Fibroblast of lung (primary cell): ENCODE measurements around the gene TMEM120B. TPM values are rescaled to one million over a fixed set of nuclear protein-coding genes. Genes with fewer than 3 reads are reported as not detected.

Source experiments
- DNase-seq, 2 donors: peaks; one replicate each; pipeline versions ENCODE4 v3.0.0 to v3.0.0-alpha.2; 2010; ENCODE audit warnings: low read depth in 2 of 2
- H2AFZ ChIP-seq: 2 replicates; pipeline ENCODE4 v1.5.1; 2012; ENCODE audit warnings: low read length, control low read depth, inconsistent platforms
- H3K27ac ChIP-seq: 2 replicates; pipeline ENCODE4 v1.5.1; 2011; ENCODE audit warnings: low read length, control low read depth; ENCODE audit not compliant: insufficient read depth
- H3K27me3 ChIP-seq: 2 replicates; pipeline ENCODE4 v1.5.1; 2011; ENCODE audit warnings: mild to moderate bottlenecking, low read length; ENCODE audit not compliant: control insufficient read depth, insufficient read depth
- H3K36me3 ChIP-seq: 2 replicates; pipeline ENCODE4 v1.5.1; 2011; ENCODE audit warnings: low read length; ENCODE audit not compliant: control insufficient read depth, insufficient read depth
- H3K4me1 ChIP-seq: 2 replicates; pipeline ENCODE4 v1.5.1; 2011; ENCODE audit warnings: low read length; ENCODE audit not compliant: control insufficient read depth, insufficient read depth; ENCODE audit errors: extremely low read depth
- H3K4me2 ChIP-seq: 2 replicates; pipeline ENCODE4 v1.5.1; 2011; ENCODE audit warnings: low read length, control low read depth; ENCODE audit not compliant: insufficient read depth; ENCODE audit errors: extremely low read depth
- H3K4me3 ChIP-seq, 4 experiments: fragments of 200-600 bp in 1 of 4; sonication (generic) in 1 of 4; replicated peaks in 1 of 4; 2 replicates each; pipeline ENCODE4 v1.5.1; 2011 to 2016; ENCODE audit warnings: low read length in 4 of 4, low read depth in 3 of 4, mild to moderate bottlenecking in 3 of 4, control low read depth in 2 of 4, inconsistent platforms in 1 of 4, mixed read lengths in 1 of 4; ENCODE audit not compliant: insufficient read depth in 1 of 4; ENCODE audit errors: control extremely low read depth in 1 of 4
- H3K79me2 ChIP-seq: 2 replicates; pipeline ENCODE4 v1.5.1; 2012; ENCODE audit warnings: mild to moderate bottlenecking, low read length, inconsistent platforms; ENCODE audit not compliant: control insufficient read depth, insufficient read depth
- H3K9ac ChIP-seq: 2 replicates; pipeline ENCODE4 v1.5.1; 2011; ENCODE audit warnings: mild to moderate bottlenecking, low read length, control low read depth; ENCODE audit not compliant: insufficient read depth
- H3K9me3 ChIP-seq: 2 replicates; pipeline ENCODE4 v1.5.1; 2012; ENCODE audit warnings: low read depth, low read length; ENCODE audit not compliant: control insufficient read depth, insufficient read depth
- H4K20me1 ChIP-seq: 2 replicates; pipeline ENCODE4 v1.5.1; 2011; ENCODE audit warnings: low read length; ENCODE audit not compliant: control insufficient read depth, insufficient read depth; ENCODE audit errors: extremely low read depth
- CTCF ChIP-seq, 2 donors: IDR thresholded peaks in 1 of 2; conservative IDR thresholded peaks in 1 of 2; 1 replicate in 1 of 2; 2 replicates in 1 of 2; pipeline ENCODE4 v1.5.1; 2011 to 2012; ENCODE audit warnings: low read length in 2 of 2, control low read depth in 1 of 2, inconsistent platforms in 1 of 2, low read depth in 1 of 2, mild to moderate bottlenecking in 1 of 2
- EZH2 ChIP-seq: IDR thresholded peaks from 2 replicates; pipeline ENCODE4 v1.5.1; 2012; ENCODE audit warnings: low read length, control low read depth, mild to moderate bottlenecking; ENCODE audit errors: missing control alignments
- polyA plus RNA-seq, 2 donors: library from polyadenylated mRNA; depleted of rRNA in 1 of 2; stranded (reverse) in 1 of 2; unstranded in 1 of 2; fragments of >200 nt; gene quantifications; 2 replicates each; pipeline ENCODE4 v1.2.1, GENCODE V29; 2011 to 2012; ENCODE audit warnings: missing spikeins in 1 of 2
- total RNA-seq: library from RNA; depleted of rRNA; stranded (reverse); fragments of >200 nt; gene quantifications from 2 replicates; pipeline ENCODE4 v1.2.1, GENCODE V29; 2014

Gene TMEM120B
- total and polyA plus RNA-seq, 2 donors (not counting 1 experiment from before 2014, with no cell fraction given) = 8.6 TPM

- Histone ChIP-seq H3K4me2 (peak overlapping the region; percentile 64), H4K20me1 (no peaks in the 10 kb centered on the region), H3K79me2 (peaks cover 27% of the 10 kb centered on the region), H3K27ac (peak overlapping the region; percentile 90), H3K36me3 (peaks cover 10% of the 10 kb centered on the region), H3K4me3 (peak overlapping the region; percentile 1 to 64 (median 19)), H3K27me3 (no peaks in the 10 kb centered on the region), H3K4me1 (peaks cover 43% of the 10 kb centered on the region), H3K9me3 (no peaks in the 10 kb centered on the region), H2AFZ (peak overlapping the region; percentile 49), H3K9ac (peak overlapping the region; percentile 29)
- TF ChIP-seq CTCF (conservative IDR thresholded peaks at IDR 0.05 in 1 of 2, IDR thresholded peaks at IDR 0.05 in 1 of 2; ENCODE audit: low read depth in 1 of 2, low read length in 2 of 2) = no peak
- no peak for DNase-seq
Measured at GRCh38 chr12:121794534-121795033, 82.0 kb downstream of the TMEM120B start.

GRCh38 chr12:121795034-121795968 lies 82.7 kb downstream of the TMEM120B start:
- Histone ChIP-seq H3K36me3 (peaks cover 10% of the 10 kb centered on the region), H2AFZ (no peak overlapping the region), H3K4me1 (peaks cover 43% of the 10 kb centered on the region), H3K27ac (peak overlapping the region; percentile 90), H3K4me3 (peak overlapping the region in 2 of 4 experiments; percentile 1 to 64), H3K4me2 (peak overlapping the region; percentile 64), H4K20me1 (no peaks in the 10 kb centered on the region), H3K9me3 (no peaks in the 10 kb centered on the region), H3K79me2 (peaks cover 27% of the 10 kb centered on the region), H3K9ac (no peak overlapping the region), H3K27me3 (no peaks in the 10 kb centered on the region)
- TF ChIP-seq EZH2 (no peak), CTCF (conservative IDR thresholded peaks at IDR 0.05 in 1 of 2, IDR thresholded peaks at IDR 0.05 in 1 of 2; ENCODE audit: low read depth in 1 of 2, low read length in 2 of 2) (peak; percentile 94 to 97)
- peak; percentile 70 to 86 for DNase-seq

- H3K4me2 ChIP-seq = peak overlapping the region; percentile 99
- peaks cover 10% of the 10 kb centered on the region for H3K36me3 ChIP-seq
- TF ChIP-seq CTCF (conservative IDR thresholded peaks at IDR 0.05 in 1 of 2, IDR thresholded peaks at IDR 0.05 in 1 of 2; ENCODE audit: low read depth in 1 of 2, low read length in 2 of 2) = peak; percentile 19 to 36
- no peak for TF ChIP-seq EZH2
- peak overlapping the region; percentile 23 to 67 (median 36) for H3K4me3 ChIP-seq
- H3K9ac ChIP-seq = peak overlapping the region; percentile 36
- DNase-seq = peak; percentile 89 to 90
- H3K27me3 ChIP-seq = no peaks in the 10 kb centered on the region
- no peaks in the 10 kb centered on the region for H3K9me3 ChIP-seq
- H3K4me1 ChIP-seq = peaks cover 43% of the 10 kb centered on the region
- H3K27ac ChIP-seq = peak overlapping the region; percentile 87
- H3K79me2 ChIP-seq = peaks cover 38% of the 10 kb centered on the region
- no peak overlapping the region for H2AFZ ChIP-seq
- H4K20me1 ChIP-seq = no peaks in the 10 kb centered on the region
Measured at GRCh38 chr12:121796855-121797751, 84.6 kb downstream of the TMEM120B start.
